Lower leg skin (tissue), 4 donors: ENCODE measurements around the gene MTA3. TPM values are rescaled to one million over a fixed set of nuclear protein-coding genes. Genes with fewer than 3 reads are reported as not detected.

Source experiments
- DNase-seq, 2 donors: peaks; one replicate each; pipeline ENCODE4 v3.0.0-alpha.2; 2019; ENCODE audit warnings: low spot score in 2 of 2
- H3K4me3 ChIP-seq: fragments of 200-600 bp; sonication (generic); 2 replicates; pipeline ENCODE4 v1.5.1; 2017; ENCODE audit warnings: mild to moderate bottlenecking, low read depth; ENCODE audit not compliant: poor library complexity, severe bottlenecking
- POLR2A ChIP-seq, 2 donors: fragments of 450-650 bp; IDR thresholded peaks; one replicate each; pipeline ENCODE4 v1.6.1; 2016 to 2017; ENCODE audit warnings: antibody characterized with exemption in 2 of 2, mild to moderate bottlenecking in 1 of 2, moderate library complexity in 1 of 2
- WGBS, 2 donors: methylation state at CpG; one replicate each; pipeline ENCODE4 v1.1.5; 2018; 5-methylcytosine and 5-hydroxymethylcytosine counted together
- intact Hi-C: fragments of 100-400 bp; cut with DNase I; formaldehyde crosslinking; loops from one replicate; pipeline ENCODE4 v1.15.0; 2023; ENCODE audit warnings: low total_unique reads
- total RNA-seq, 4 donors: library from RNA; depleted of rRNA; stranded (reverse); fragments of >200 nt; gene quantifications; one replicate each; pipeline ENCODE4 v1.1.0, GENCODE V29; 2016
- TF ChIP-seq, protein P1 (sequence below), 3 donors: fragments of 450-650 bp; IDR thresholded peaks; one replicate each; pipeline ENCODE4 v1.5.1; 2016; ENCODE audit warnings: antibody characterized with exemption in 3 of 3, mild to moderate bottlenecking in 3 of 3, moderate library complexity in 2 of 3

The MTA3 gene
- total RNA-seq, 4 donors from 2014 or later, result 32.9 to 50.4 (median 35.9) TPM

DNA sequence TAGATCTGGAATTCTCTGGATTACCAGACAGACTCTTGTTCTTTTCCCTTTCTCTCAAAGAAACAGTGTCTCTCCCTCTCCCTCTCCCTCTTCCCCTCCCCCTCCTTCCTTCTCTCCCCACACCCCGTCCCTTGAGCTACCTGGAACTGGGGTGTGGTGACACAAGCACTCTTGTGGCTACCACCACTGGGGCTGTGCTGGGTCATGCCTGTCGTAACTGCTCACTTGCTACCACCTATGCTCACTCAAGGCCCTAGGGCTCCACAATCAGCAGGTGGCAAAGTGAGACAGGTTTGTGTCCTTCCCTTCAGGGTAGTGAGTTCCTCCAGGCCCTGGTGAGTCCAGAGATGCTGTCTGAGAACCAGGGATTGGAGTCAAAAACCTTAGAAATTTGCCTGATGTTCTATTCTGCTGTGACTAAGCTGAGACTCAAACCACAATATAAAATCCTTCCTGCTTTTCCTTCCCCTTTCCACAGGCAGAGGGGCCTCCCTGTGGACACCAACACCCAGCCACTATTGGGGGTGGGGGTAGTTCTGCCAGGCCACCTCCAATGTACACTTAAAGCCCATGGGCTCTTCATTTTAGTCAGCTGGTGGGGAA is 124.7 kb downstream of the MTA3 start:
- no peak overlapping the region for H3K4me3 ChIP-seq
- intact Hi-C loops, result no loop called here
- DNase-seq, result no peak
- 57 to 75% methylated on average over 2 of the region's 2 CpGs for WGBS, 2 donors
- TF ChIP-seq POLR2A (IDR thresholded peaks at IDR 0.05), result no peak
- TF ChIP-seq, protein P1, sequence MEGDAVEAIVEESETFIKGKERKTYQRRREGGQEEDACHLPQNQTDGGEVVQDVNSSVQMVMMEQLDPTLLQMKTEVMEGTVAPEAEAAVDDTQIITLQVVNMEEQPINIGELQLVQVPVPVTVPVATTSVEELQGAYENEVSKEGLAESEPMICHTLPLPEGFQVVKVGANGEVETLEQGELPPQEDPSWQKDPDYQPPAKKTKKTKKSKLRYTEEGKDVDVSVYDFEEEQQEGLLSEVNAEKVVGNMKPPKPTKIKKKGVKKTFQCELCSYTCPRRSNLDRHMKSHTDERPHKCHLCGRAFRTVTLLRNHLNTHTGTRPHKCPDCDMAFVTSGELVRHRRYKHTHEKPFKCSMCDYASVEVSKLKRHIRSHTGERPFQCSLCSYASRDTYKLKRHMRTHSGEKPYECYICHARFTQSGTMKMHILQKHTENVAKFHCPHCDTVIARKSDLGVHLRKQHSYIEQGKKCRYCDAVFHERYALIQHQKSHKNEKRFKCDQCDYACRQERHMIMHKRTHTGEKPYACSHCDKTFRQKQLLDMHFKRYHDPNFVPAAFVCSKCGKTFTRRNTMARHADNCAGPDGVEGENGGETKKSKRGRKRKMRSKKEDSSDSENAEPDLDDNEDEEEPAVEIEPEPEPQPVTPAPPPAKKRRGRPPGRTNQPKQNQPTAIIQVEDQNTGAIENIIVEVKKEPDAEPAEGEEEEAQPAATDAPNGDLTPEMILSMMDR (IDR thresholded peaks at IDR 0.05), result no peak

DNA sequence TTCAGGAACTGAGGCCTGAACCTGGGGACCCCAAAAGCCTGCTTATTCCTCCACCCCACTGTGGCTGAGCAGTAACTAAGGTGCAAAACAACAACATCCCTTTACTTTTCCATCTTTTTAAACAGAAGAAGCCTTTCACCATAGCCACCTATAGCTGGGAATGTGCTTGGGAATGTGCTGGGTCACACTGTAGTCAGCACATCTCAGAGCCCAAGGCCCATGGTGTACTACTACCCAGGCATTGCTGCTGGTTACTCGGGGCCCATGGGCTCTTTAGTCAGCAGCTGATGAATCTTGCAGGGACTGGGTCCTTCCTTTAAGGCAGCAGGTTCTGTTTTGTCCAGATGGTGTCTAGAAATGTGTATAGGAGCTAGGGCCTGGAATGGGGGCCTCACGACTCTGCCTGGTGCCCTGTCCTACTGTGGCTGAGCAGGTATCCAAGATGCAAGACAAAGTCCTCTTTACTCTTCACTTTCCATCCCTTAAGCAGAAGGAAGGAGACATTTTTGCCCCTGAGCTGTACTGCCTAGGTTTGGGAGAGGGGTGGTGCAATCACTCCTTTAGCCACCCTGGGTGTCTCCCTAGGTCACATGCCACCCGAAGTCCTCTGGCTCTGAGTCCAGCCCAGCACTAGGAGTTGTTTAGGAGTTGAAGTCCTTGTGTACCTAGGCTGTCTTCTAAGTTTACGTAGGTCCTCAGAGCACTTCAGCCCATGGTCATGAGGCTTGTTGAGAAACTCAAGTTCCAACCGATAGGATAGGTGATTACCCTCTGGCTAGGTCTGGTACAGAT is 125.5 kb downstream of the MTA3 start:
- H3K4me3 ChIP-seq, result no peak overlapping the region
- intact Hi-C loops, result no loop called here
- DNase-seq, result no peak
- TF ChIP-seq POLR2A (IDR thresholded peaks at IDR 0.05), result no peak
- TF ChIP-seq, protein P1 (IDR thresholded peaks at IDR 0.05), result no peak
- 91 to 95% methylated on average over 5 of the region's 5 CpGs for WGBS, 2 donors

- DNase-seq, result no peak
- no peak overlapping the region for H3K4me3 ChIP-seq
- intact Hi-C loops, result no loop called here
- no peak for TF ChIP-seq POLR2A (IDR thresholded peaks at IDR 0.05)
- TF ChIP-seq, protein P1 (IDR thresholded peaks at IDR 0.05), result no peak
These were observed 128.6 kb downstream of the MTA3 start for GRCh38 chr2:42696987-42697386.

DNA sequence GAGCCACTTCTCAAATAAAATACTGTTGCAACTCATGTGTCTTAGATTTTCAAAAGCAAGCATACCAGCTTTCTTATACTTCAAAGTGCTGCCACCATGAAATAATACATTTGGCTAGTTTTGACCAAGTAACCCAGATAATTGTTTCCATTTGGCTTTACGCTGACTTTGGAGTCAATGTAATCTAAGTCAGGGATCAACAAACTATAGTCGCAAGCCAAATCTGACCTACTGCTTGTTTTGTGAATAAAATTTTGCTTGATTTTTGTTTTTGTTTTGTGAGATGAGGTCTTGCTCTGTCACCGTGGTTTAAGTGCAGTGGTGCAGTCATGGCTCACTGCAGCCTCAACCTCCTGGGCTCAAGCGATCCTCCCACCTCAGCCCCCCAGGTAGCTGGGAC is 130.5 kb downstream of the MTA3 start:
- 83 to 88% methylated on average over 4 of the region's 4 CpGs for WGBS, 2 donors
- intact Hi-C loops, result no loop called here
- no peak overlapping the region for H3K4me3 ChIP-seq
- DNase-seq, result no peak
- TF ChIP-seq, protein P1 (IDR thresholded peaks at IDR 0.05), result no peak
- TF ChIP-seq POLR2A (IDR thresholded peaks at IDR 0.05), result no peak

- 77 to 90% methylated on average over 3 of the region's 3 CpGs for WGBS, 2 donors
- TF ChIP-seq, protein P1 (IDR thresholded peaks at IDR 0.05), result no peak
- TF ChIP-seq POLR2A (IDR thresholded peaks at IDR 0.05), result no peak
- no peak overlapping the region for H3K4me3 ChIP-seq
- intact Hi-C loops, result no loop called here
- DNase-seq, result no peak
These were observed 138.4 kb downstream of the MTA3 start for GRCh38 chr2:42706836-42707235.
